BJ (cell line): Measurements from ENCODE around the gene TEAD4. TPM values are rescaled to one million over a fixed set of nuclear protein-coding genes. Genes with fewer than 3 reads are reported as not detected.

Source experiments
- CTCF ChIA-PET: fragments of 350-600 bp; formaldehyde crosslinking; extraction: SDS; loops from one replicate; lab custom pipeline; 2021; ENCODE audit warnings: antibody characterized with exemption, inconsistent platforms; lab: Yijun Ruan, JAX
- POLR2A ChIA-PET: fragments of 300-600 bp; sonication (Branson Sonifier 250); formaldehyde crosslinking; extraction: SDS; loops from one replicate; lab custom pipeline; 2021; ENCODE audit warnings: antibody characterized with exemption; lab: Charles Lee
- DNase-seq: peaks from one replicate; pipeline ENCODE4 v3.0.0-alpha.2; 2011; ENCODE audit warnings: low read depth
- H3K27me3 ChIP-seq: 2 replicates; pipeline ENCODE4 v1.6.0; 2011; ENCODE audit warnings: low read length; ENCODE audit not compliant: control insufficient read depth, insufficient read depth
- H3K36me3 ChIP-seq: 2 replicates; pipeline ENCODE4 v1.5.1; 2011; ENCODE audit warnings: low read length; ENCODE audit not compliant: control insufficient read depth, insufficient read depth
- H3K4me3 ChIP-seq: 2 replicates; pipeline ENCODE4 v1.5.1; 2011; ENCODE audit warnings: low read depth, mild to moderate bottlenecking, control low read depth, low read length
- polyA plus RNA-seq: library from polyadenylated mRNA; depleted of rRNA; stranded (reverse); fragments of >200 nt; gene quantifications from 2 replicates; pipeline ENCODE4 v1.2.3, GENCODE V29; 2011
- TF ChIP-seq, protein P1 (sequence below): IDR thresholded peaks from 2 replicates; pipeline ENCODE4 v1.5.1; 2011; ENCODE audit warnings: low read depth, mild to moderate bottlenecking, control low read depth, inconsistent platforms, low read length, moderate library complexity; ENCODE audit not compliant: insufficient read depth

Gene TEAD4
- polyA plus RNA-seq, 1 experiment, result 30.2 TPM

DNA sequence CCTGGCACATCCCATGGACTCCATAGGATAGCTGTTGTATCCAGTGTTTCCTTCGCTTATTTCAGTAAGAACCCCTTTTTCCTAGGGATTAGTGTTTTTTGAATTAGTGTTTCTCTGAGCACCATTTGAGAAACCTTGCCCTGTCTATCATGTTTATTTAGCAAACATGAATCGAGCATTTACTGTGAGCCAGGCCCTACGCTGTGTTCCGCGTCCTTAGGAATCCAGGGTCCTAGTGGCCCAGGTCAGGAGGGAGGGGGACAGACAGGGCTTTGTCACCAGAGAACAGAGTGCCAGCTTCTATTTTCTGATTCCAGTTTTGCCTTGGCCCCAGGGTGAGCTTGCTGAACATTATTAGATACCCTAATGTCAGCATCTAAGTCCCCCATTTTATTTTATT is 2.5 kb downstream of the TEAD4 start:
- ChIA-PET POLR2A (no interaction called here), CTCF (interaction anchor here (1.4 to 1.6 kb wide), 2 partner anchors 72 to 80 kb away, joined by 4 to 9 read pairs; no protein-coding TSS in a partner anchor)
- DNase-seq, result no peak
- TF ChIP-seq, protein P1, sequence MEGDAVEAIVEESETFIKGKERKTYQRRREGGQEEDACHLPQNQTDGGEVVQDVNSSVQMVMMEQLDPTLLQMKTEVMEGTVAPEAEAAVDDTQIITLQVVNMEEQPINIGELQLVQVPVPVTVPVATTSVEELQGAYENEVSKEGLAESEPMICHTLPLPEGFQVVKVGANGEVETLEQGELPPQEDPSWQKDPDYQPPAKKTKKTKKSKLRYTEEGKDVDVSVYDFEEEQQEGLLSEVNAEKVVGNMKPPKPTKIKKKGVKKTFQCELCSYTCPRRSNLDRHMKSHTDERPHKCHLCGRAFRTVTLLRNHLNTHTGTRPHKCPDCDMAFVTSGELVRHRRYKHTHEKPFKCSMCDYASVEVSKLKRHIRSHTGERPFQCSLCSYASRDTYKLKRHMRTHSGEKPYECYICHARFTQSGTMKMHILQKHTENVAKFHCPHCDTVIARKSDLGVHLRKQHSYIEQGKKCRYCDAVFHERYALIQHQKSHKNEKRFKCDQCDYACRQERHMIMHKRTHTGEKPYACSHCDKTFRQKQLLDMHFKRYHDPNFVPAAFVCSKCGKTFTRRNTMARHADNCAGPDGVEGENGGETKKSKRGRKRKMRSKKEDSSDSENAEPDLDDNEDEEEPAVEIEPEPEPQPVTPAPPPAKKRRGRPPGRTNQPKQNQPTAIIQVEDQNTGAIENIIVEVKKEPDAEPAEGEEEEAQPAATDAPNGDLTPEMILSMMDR, result no peak
- H3K4me3 ChIP-seq, result no peak overlapping the region
- H3K36me3 ChIP-seq, result no peaks in the 10 kb centered on the region; the same call in 1 of the 2 replicates
- no peaks in the 10 kb centered on the region for H3K27me3 ChIP-seq

DNA sequence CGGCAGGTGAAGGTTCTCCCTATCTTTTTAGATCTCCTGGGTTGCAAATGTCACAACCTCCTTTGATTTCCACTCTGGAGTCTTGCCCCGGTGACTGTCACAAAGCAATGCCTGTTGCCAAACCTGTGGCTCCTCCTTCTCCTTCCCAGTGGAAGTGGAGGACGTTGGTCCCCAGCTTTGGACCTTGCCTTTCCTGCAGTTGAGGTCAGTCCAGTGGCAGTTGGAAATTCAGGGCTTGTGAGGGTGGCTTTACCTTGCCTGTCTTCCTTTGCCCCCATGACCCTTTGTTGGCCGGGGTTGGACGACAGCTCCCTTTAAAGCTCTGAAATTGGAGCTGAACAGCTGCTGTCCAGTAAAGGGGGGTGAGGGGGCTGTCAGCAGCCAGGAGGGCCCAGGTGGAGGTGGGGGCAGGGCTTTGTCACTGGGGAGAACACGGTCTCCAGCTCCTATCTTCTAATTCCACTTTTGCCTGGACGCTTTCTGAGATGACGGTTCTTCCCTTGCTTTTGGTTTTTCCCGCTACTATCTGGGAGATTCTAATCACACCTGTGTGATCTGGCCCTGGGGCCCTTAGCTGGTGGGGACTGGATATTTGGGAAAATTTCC is 4.1 kb downstream of the TEAD4 start:
- TF ChIP-seq, protein P1, result no peak
- no peaks in the 10 kb centered on the region for H3K27me3 ChIP-seq
- ChIA-PET CTCF (no interaction called here), POLR2A (no interaction called here)
- no peak overlapping the region for H3K4me3 ChIP-seq
- peaks cover 1% of the 10 kb centered on the region; the same call in 1 of the 2 replicates for H3K36me3 ChIP-seq
- DNase-seq, result no peak

DNA sequence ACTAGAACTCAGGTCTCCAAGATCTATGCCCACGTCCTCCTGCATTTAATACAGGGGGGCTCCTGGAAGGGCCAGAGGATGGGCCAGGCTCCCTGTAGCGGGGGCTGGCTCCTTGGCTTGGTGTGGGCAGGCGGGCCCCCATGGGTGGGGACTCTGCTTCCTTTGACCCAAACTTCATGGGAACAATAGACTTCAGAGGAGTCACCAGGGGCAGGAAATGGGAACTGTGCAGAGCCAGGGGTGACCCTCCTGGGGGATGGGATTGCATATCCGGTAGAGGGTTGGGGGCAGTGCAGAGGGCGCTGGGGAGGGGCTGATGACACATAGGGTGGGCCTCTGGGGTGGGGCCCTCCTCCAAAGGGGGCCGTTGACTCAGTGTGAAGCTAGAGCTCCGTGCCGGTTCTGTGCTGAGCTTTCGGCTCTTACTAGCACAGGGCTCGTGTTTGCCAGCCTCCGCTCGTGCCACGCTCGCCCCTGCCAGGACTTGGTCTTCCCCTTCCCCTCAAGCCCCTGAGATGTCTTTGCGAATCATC is 4.6 kb downstream of the TEAD4 start:
- CTCF ChIA-PET, result no interaction called here
- TF ChIP-seq, protein P1, result no peak
- POLR2A ChIA-PET, result no interaction called here

DNA sequence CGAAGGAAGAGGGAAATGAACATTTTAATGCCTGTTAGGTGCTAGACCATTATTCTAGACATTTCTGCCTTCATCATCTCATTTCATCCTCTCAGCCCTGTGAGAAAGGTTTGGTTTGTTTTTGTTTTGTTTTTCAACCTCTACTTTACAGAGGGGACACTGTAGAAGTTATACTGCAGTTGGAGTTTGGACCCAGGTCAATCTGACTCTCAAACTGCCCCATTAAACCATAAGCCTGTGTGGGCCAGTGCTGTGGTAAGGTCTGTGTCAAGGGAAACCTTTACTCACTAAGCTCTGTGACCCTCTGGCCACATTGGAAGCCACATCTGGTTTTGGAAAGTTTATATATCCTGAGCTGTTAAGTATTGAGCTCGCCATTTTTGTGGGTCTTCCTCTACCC is 8.5 kb downstream of the TEAD4 start:
- TF ChIP-seq, protein P1, result no peak
- ChIA-PET POLR2A (no interaction called here), CTCF (interaction anchor here (1.0 to 1.5 kb wide), 2 partner anchors 66 to 82 kb away, joined by 3 to 4 read pairs; no protein-coding TSS in a partner anchor)
- H3K36me3 ChIP-seq, result peaks cover 3% of the 10 kb centered on the region
- H3K4me3 ChIP-seq, result no peak overlapping the region
- DNase-seq, result no peak
- H3K27me3 ChIP-seq, result no peaks in the 10 kb centered on the region

More for the DNA sequence above, 4.6 kb downstream of the TEAD4 start:
- Histone ChIP-seq H3K36me3 (peaks cover 1% of the 10 kb centered on the region; the same call in 1 of the 2 replicates), H3K27me3 (no peaks in the 10 kb centered on the region), H3K4me3 (no peak overlapping the region)
- DNase-seq, result no peak

- no peaks in the 10 kb centered on the region for H3K27me3 ChIP-seq
- TF ChIP-seq, protein P1, result no peak
- H3K36me3 ChIP-seq, result peaks cover 4% of the 10 kb centered on the region
- ChIA-PET CTCF (interaction anchor here (1.1 kb wide), 1 partner anchor 63 kb away, joined by 3 read pairs; no protein-coding TSS in a partner anchor), POLR2A (no interaction called here)
- DNase-seq, result no peak
- no peak overlapping the region for H3K4me3 ChIP-seq
Measured at GRCh38 chr12:2970744-2971143, 11.5 kb downstream of the TEAD4 start.
